H9 (cell line): ENCODE measurements around the gene EHD4. TPM values are rescaled to one million over a fixed set of nuclear protein-coding genes. Genes with fewer than 3 reads are reported as not detected.

ENCODE experiments used
- DNase-seq: peaks from one replicate; pipeline ENCODE4 v3.0.0-alpha.2; 2017
- H2AFZ ChIP-seq: one replicate; pipeline ENCODE4 v1.6.1; 2013; ENCODE audit warnings: mild to moderate bottlenecking, low read length, control low read depth, moderate library complexity
- H2AK5ac ChIP-seq: 2 replicates; pipeline ENCODE4 v1.6.1; 2013; ENCODE audit warnings: low read length, control low read depth, mixed read lengths; ENCODE audit not compliant: insufficient read length
- H2BK120ac ChIP-seq: one replicate; pipeline ENCODE4 v1.6.1; 2013; ENCODE audit warnings: low read depth, mild to moderate bottlenecking, low read length, control low read depth, inconsistent platforms; ENCODE audit not compliant: poor library complexity, severe bottlenecking
- H2BK12ac ChIP-seq: 2 replicates; pipeline ENCODE4 v1.6.1; 2013; ENCODE audit warnings: low read length, control low read depth, mixed read lengths, low read depth; ENCODE audit not compliant: insufficient read length
- H2BK15ac ChIP-seq: 2 replicates; pipeline ENCODE4 v1.6.1; 2013; ENCODE audit warnings: low read depth, low read length, control low read depth
- H2BK20ac ChIP-seq: one replicate; pipeline ENCODE4 v1.6.1; 2013; ENCODE audit warnings: low read depth, mild to moderate bottlenecking, low read length, control low read depth, inconsistent platforms; ENCODE audit not compliant: poor library complexity, severe bottlenecking
- H2BK5ac ChIP-seq: 2 replicates; pipeline ENCODE4 v1.6.1; 2013; ENCODE audit warnings: low read length, control low read depth, mixed read lengths; ENCODE audit not compliant: insufficient read length
- H3K14ac ChIP-seq: 2 replicates; pipeline ENCODE4 v1.6.1; 2013; ENCODE audit warnings: low read length, control low read depth; ENCODE audit not compliant: insufficient read depth
- H3K18ac ChIP-seq: 2 replicates; pipeline ENCODE4 v1.6.1; 2013; ENCODE audit warnings: low read depth, mild to moderate bottlenecking, mixed read lengths, low read length, control low read depth; ENCODE audit not compliant: insufficient read length
- H3K23ac ChIP-seq: 2 replicates; pipeline ENCODE4 v1.6.1; 2013; ENCODE audit warnings: low read length, control low read depth, mixed read lengths, low read depth; ENCODE audit not compliant: insufficient read length
- H3K23me2 ChIP-seq: 2 replicates; pipeline ENCODE4 v1.6.1; 2013; ENCODE audit warnings: low read depth, mild to moderate bottlenecking, mixed read lengths, low read length, control low read depth; ENCODE audit not compliant: insufficient read length, poor library complexity, severe bottlenecking
- H3K27ac ChIP-seq: 2 replicates; pipeline ENCODE4 v1.5.1; 2013; ENCODE audit warnings: low read length, control low read depth, mixed read lengths, low read depth; ENCODE audit not compliant: insufficient read length
- H3K27me3 ChIP-seq: 2 replicates; pipeline ENCODE4 v1.6.1; 2013; ENCODE audit warnings: low read length, control low read depth, inconsistent platforms; ENCODE audit not compliant: insufficient read depth
- H3K4ac ChIP-seq: 2 replicates; pipeline ENCODE4 v1.6.1; 2013; ENCODE audit warnings: low read depth, mild to moderate bottlenecking, control low read depth, inconsistent platforms, low read length, moderate library complexity
- H3K4me1 ChIP-seq: 2 replicates; pipeline ENCODE4 v1.6.1; 2013; ENCODE audit warnings: low read length, control low read depth, inconsistent platforms; ENCODE audit not compliant: insufficient read depth
- H3K4me2 ChIP-seq: 2 replicates; pipeline ENCODE4 v1.6.1; 2013; ENCODE audit warnings: low read length, control low read depth, mixed read lengths; ENCODE audit not compliant: insufficient read length, insufficient read depth
- H3K56ac ChIP-seq: 2 replicates; pipeline ENCODE4 v1.6.1; 2013; ENCODE audit warnings: low read depth, mild to moderate bottlenecking, mixed read lengths, low read length, control low read depth; ENCODE audit not compliant: insufficient read length
- H3K79me1 ChIP-seq: 2 replicates; pipeline ENCODE4 v1.6.1; 2013; ENCODE audit warnings: low read depth, mild to moderate bottlenecking, moderate library complexity, low read length, control low read depth, inconsistent platforms; ENCODE audit not compliant: insufficient read depth, poor library complexity, severe bottlenecking
- H3K79me2 ChIP-seq: 2 replicates; pipeline ENCODE4 v1.6.1; 2013; ENCODE audit warnings: low read length, control low read depth, inconsistent platforms; ENCODE audit not compliant: insufficient read depth
- H3K9ac ChIP-seq: 2 replicates; pipeline ENCODE4 v1.6.1; 2013; ENCODE audit warnings: low read length, control low read depth, mixed read lengths; ENCODE audit not compliant: insufficient read length; ENCODE audit errors: extremely low read depth
- H3K9me3 ChIP-seq: one replicate; pipeline ENCODE4 v1.6.1; 2013; ENCODE audit warnings: low read depth, low read length, inconsistent platforms; ENCODE audit not compliant: control insufficient read depth
- H3T11ph ChIP-seq: one replicate; pipeline ENCODE4 v1.6.1; 2013; ENCODE audit warnings: mild to moderate bottlenecking, low read length, control low read depth, inconsistent platforms
- H4K20me1 ChIP-seq: one replicate; pipeline ENCODE4 v1.6.1; 2013; ENCODE audit not compliant: control insufficient read depth, insufficient read length, insufficient read depth
- H4K5ac ChIP-seq: 2 replicates; pipeline ENCODE4 v1.6.1; 2013; ENCODE audit warnings: low read depth, mild to moderate bottlenecking, mixed read lengths, low read length, control low read depth; ENCODE audit not compliant: insufficient read length
- H4K8ac ChIP-seq: replicated peaks from 2 replicates; pipeline ENCODE4 v1.6.1; 2013; ENCODE audit warnings: low read length, control low read depth, mixed read lengths, low read depth; ENCODE audit not compliant: insufficient read length
- H4K91ac ChIP-seq: 2 replicates; pipeline ENCODE4 v1.6.1; 2013; ENCODE audit warnings: low read depth, mild to moderate bottlenecking, moderate library complexity, mixed read lengths, low read length, control low read depth; ENCODE audit not compliant: insufficient read length
- H3K27ac Mint-ChIP-seq, 3 experiments: 2 replicates in 2 of 3; 3 replicates in 1 of 3; pipeline ENCODE4 v1.8.0; 2020 to 2021; ENCODE audit warnings: mixed read lengths in 3 of 3, mild to moderate bottlenecking in 1 of 3, moderate library complexity in 1 of 3
- H3K27me3 Mint-ChIP-seq: 2 replicates; pipeline ENCODE4 v1.8.0; 2021; ENCODE audit warnings: low read depth, mild to moderate bottlenecking, moderate library complexity, mixed read lengths
- H3K36me3 Mint-ChIP-seq, 3 experiments: 2 replicates in 2 of 3; 3 replicates in 1 of 3; pipeline ENCODE4 v1.8.0; 2020 to 2021; ENCODE audit warnings: low read depth in 3 of 3, mixed read lengths in 3 of 3; ENCODE audit not compliant: insufficient read depth in 1 of 3
- H3K4me1 Mint-ChIP-seq, 2 experiments: 2 replicates each; pipeline ENCODE4 v1.8.0; 2020; ENCODE audit warnings: mixed read lengths in 2 of 2
- H3K4me3 Mint-ChIP-seq, 2 experiments: 2 replicates in 1 of 2; 3 replicates in 1 of 2; pipeline ENCODE4 v1.8.0; 2020 to 2021; ENCODE audit warnings: mild to moderate bottlenecking in 2 of 2, mixed read lengths in 2 of 2, moderate library complexity in 1 of 2
- H3K9me3 Mint-ChIP-seq, 2 experiments: 2 replicates in 1 of 2; 3 replicates in 1 of 2; pipeline ENCODE4 v1.8.0; 2020; ENCODE audit warnings: mild to moderate bottlenecking in 2 of 2, mixed read lengths in 2 of 2, moderate library complexity in 1 of 2
- CTCF ChIP-seq: fragments of 200-600 bp; sonication (generic); conservative IDR thresholded peaks from 3 replicates; pipeline ENCODE4 v1.8.0; 2021; ENCODE audit warnings: antibody characterized with exemption, mild to moderate bottlenecking
- WGBS: extraction: QIAGEN DNeasy Blood & Tissue Kit; methylation state at CpG from one replicate; pipeline ENCODE4 v1.1.7; 2013; ENCODE audit warnings: missing lambda C conversion rate, low lambda C conversion rate, mixed read lengths; ENCODE audit not compliant: insufficient read length; ENCODE audit errors: extremely low coverage; 5-methylcytosine and 5-hydroxymethylcytosine counted together
- total RNA-seq: library from RNA; stranded (reverse); gene quantifications from 2 replicates; pipeline ENCODE4 v1.2.1, GENCODE V29; 2021

Gene EHD4
- total RNA-seq, 1 experiment from 2014 or later, result 22.9 TPM

GRCh38 chr15:41854443-41854842 lies 117.9 kb downstream of the EHD4 start:
- Mint-ChIP-seq H3K36me3 (no peaks in the 10 kb centered on the region; a peak in 1 of 7 replicates), H3K4me3 (no peak overlapping the region), H3K27ac (no peak overlapping the region), H3K27me3 (peaks cover 3% of the 10 kb centered on the region; the same call in 1 of the 2 replicates), H3K4me1 (peaks cover 8 to 16% of the 10 kb centered on the region in 2 experiments), H3K9me3 (no peaks in the 10 kb centered on the region)
- Histone ChIP-seq H3K79me2 (no peaks in the 10 kb centered on the region), H2BK12ac (no peak overlapping the region), H4K20me1 (no peaks in the 10 kb centered on the region), H2AFZ (no peak overlapping the region), H3K27me3 (no peaks in the 10 kb centered on the region), H3K18ac (no peak overlapping the region), H2BK20ac (no peak overlapping the region), H2BK120ac (no peak overlapping the region), H2BK15ac (no peak overlapping the region), H4K91ac (no peak overlapping the region), H4K8ac (no peak overlapping the region), H3K27ac (no peak overlapping the region), H3K14ac (no peak overlapping the region), H3K9me3 (no peaks in the 10 kb centered on the region), H4K5ac (no peak overlapping the region), H3K4ac (no peak overlapping the region), H3K9ac (no peak overlapping the region), H3K23ac (no peak overlapping the region), H3K23me2 (no peaks in the 10 kb centered on the region), H3K79me1 (no peaks in the 10 kb centered on the region), H3K4me1 (no peaks in the 10 kb centered on the region), H3K4me2 (no peak overlapping the region), H2AK5ac (no peak overlapping the region), H2BK5ac (no peak overlapping the region), H3T11ph (no peak overlapping the region), H3K56ac (no peak overlapping the region)
- TF ChIP-seq CTCF, result no peak
- no CpG with 5 or more reads among the region's 9 CpGs for WGBS
- no peak for DNase-seq
